ENCODE results near the gene DISC1. TPM values are rescaled to one million over a fixed set of nuclear protein-coding genes. Genes with fewer than 3 reads are reported as not detected.
"Not testable (repeated sequence)": the region's sequence is repeated elsewhere in the genome, so short reads cannot be mapped to it uniquely, and the experiment has no call there.

DISC1 gene
- total RNA-seq, 1 donor from 2014 or later: 5.3 TPM

DNA sequence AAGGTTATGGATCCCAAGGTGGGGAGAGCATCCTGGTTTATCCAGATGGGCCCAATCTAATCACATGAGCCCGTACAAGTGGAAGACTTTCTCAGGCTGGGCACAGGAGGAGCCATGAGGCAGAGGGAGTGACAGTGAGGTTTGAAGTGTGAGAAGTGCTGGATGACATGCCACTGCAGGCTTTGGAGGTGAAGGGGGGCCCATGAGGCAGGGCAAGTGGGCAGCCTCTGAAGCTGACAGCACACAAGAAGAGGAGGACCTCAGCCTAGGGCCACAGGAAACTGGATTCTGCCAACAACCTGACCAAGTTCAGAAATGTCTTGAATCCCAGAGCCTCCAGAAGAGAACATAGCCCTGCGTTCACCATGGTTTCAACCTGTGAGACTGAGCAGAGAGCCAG is 311.6 kb downstream of the DISC1 start:
- FAIRE-seq: no peak

DNA sequence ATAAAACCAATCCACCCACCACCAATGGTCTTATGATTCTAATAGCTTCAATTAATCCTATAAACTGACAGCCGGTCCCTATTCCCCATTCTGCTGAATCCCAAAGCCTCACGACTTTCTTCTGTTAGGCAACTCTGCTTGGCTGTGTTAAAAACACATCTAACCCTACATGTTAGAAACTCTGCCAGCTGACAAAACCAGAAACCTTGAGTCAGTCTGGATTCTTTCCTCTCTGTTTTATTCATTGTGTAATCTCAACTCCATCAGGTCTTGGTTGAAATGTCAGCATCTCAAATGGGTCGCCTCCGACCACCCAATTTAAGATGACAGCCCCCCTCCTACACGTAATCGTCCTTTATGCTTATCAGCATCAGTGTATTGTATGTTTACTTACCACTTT is 312.1 kb downstream of the DISC1 start:
- DNase-seq (ENCODE audit: low spot score in 2 of 2) (no peak), FAIRE-seq (no peak)

More for the DNA sequence above, 311.6 kb downstream of the DISC1 start:
- no peak for DNase-seq (ENCODE audit: low spot score in 2 of 2)

- FAIRE-seq: no peak
- no peak for DNase-seq (ENCODE audit: low spot score in 2 of 2)
Measured at GRCh38 chr1:231939118-231939517, 312.5 kb downstream of the DISC1 start.

- no peak for FAIRE-seq
- DNase-seq (ENCODE audit: low spot score in 2 of 2): no peak
Measured at GRCh38 chr1:231940116-231940515, 313.5 kb downstream of the DISC1 start.

DNA sequence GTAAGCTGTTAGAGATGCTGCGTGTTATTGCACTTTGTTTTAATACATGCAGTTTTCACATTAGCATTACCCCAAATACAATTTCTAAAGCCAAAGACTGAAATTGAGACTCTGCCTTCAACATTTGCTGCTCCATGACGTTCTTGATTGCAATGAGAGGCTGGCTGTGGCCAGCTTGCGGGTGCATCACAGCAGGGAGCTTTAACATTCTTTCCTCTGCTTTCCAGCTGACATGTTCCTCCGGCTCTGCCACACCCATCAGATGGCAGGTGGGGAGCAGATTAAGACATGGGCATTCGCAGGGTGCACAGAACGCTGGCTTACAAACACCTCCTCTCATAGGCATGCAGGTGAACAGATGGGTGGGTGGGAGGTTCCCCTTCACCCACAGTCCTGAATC is 314.1 kb downstream of the DISC1 start:
- DNase-seq (ENCODE audit: low spot score in 2 of 2): no peak
- FAIRE-seq: no peak

DNA sequence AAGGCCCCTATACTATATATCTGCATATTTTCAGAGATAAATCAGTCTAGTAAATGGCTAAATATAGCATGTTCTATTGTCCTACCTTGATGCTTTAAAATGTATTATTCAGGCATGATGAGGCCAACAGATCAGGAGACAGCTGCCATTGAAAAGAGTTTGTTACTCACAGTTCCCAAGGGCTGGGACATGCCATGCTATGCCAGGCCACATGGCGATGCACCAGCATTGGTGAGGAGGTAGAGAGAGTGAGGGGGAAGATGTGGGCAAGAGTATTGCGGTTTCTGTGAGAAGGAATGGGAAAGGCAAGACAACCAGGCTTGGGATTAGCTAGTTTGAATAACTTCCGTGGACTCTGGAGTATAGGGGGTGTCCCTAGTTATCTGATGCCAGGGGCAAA is 316.5 kb downstream of the DISC1 start:
- DNase-seq (ENCODE audit: low spot score in 2 of 2): no peak
- no peak for FAIRE-seq

- not testable (repeated sequence) for FAIRE-seq; DNase-seq (ENCODE audit: low spot score in 2 of 2)
Measured at GRCh38 chr1:231948102-231948501, 321.5 kb downstream of the DISC1 start.

- FAIRE-seq (no peak), DNase-seq (ENCODE audit: low spot score in 2 of 2) (no peak)
Measured at GRCh38 chr1:231949277-231950091, 322.9 kb downstream of the DISC1 start.

DNA sequence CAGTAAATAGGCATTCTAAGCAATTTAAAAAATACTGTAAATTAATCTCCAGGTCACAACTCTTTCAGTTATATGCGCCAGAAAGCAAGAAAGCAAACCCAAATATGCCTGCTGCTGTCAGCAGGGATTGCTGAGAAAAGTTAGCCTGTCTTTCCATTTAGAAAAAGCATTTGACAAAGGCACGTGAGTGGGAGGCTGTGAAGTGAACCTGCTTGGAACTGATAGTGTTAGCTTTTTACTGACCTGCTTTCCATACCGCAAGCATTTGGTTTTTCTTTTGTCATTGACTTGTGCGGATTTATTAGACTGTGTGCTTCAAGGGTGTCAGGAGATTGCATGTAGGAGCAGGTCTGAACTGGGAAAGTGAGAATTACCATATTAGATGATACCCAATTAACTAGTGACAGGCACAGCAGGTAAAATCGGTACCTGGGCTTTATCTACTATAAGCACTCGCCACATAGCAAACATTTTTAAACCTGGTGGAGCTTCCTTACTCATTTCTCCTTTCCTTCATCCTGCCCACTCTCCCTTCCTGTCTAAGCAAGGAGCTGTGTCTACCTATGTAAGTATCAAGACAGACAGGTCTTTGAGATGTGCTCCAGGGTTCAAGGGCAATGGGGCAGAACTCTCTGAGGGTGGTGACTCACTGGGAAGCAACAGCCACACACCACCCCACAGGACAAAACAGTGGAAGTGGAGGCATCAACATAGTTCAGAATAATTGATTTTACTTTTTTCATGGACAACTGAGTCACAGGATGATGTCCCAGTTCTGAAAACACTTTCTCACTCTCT is 323.9 kb downstream of the DISC1 start:
- DNase-seq (ENCODE audit: low spot score in 2 of 2): no peak

DNA sequence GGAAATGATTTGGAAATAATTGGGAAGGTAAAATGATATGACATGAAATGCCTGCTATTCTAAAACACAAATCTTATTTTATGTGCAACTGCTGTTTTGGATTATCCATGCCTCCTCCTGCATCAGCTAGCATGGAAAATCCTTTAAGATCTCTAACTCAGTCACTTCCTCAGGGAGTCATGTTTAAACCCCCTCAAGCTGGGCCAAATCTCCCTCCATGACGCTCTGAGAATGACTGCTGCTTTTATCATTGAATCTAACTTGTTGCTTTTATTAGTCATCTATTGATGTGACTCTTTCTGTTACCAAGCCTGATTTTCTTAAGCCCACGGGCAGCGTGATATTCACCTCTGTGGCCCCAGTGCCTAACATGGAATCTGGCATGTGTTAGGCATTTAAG is 324.8 kb downstream of the DISC1 start:
- no peak for DNase-seq (ENCODE audit: low spot score in 2 of 2)
- no peak for FAIRE-seq

More for the DNA sequence above, 323.9 kb downstream of the DISC1 start:
- FAIRE-seq: no peak

DNA sequence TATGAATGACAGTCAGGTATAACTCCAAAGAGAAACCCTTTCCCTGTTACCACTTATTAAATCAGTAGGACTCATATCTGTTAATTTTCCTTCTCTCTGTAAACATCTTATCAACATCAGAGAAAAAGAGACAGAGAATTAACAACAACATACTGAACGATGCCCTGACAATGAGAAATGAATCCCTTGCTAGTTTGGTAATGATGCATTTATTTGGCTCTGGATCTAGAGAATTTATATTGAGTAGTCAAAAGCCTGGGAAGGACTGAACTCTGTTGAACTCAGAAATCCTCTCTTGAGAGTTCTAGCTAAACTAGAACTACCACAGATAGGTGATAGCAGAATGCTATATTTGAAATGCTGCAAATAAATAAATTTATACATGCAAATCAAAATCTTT is 325.6 kb downstream of the DISC1 start:
- DNase-seq (ENCODE audit: low spot score in 2 of 2): no peak
- no peak for FAIRE-seq

- no peak for FAIRE-seq
- no peak for DNase-seq (ENCODE audit: low spot score in 2 of 2)
Measured at GRCh38 chr1:231953660-231954059, 327.1 kb downstream of the DISC1 start.

DNA sequence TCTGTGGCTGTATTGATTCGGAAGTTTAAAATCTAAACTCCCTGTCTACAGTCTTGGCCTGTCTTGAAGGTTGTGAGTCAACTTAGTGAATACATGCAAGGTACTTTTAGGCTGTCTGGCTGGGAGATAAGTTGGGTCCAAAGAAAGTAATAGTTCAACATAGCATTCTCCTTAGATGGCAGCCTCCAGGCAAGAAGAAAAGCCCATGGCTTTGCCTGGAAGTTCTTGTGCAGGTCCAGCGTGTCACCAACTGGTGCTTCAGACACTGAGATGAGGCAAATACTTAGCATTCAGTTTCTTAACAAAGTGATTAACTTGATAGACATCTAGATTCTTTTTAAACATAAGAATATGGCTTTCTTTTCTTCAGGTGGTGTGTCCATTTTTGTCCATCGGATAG is 328.2 kb downstream of the DISC1 start:
- FAIRE-seq: no peak
- no peak for DNase-seq (ENCODE audit: low spot score in 2 of 2)

DNA sequence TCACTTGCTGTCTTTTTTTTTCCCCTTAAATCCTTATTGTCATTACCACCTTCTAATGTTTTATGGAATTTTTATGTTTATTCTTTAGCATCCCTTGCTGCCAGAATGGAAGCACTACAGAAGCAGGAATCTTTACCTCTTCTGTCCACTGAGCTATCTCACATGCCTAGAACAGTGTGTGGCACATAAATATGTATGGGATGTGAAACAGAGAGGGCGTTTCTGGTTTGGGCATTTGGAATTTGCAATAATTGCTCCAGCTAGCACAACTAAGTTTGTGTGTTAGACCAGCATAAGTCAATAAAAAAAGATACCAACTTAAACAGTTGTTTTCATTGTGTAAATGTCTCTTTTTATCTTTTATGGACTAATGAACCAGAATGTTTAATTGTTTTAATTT is 330.8 kb downstream of the DISC1 start:
- FAIRE-seq: no peak

GRCh38 chr1:231958448-231958847 is 331.9 kb downstream of the DISC1 start:
- no peak for FAIRE-seq
- DNase-seq (ENCODE audit: low spot score in 2 of 2): no peak

More for the DNA sequence above, 330.8 kb downstream of the DISC1 start:
- DNase-seq (ENCODE audit: low spot score in 2 of 2): no peak

GRCh38 chr1:231959225-231959884 is 332.8 kb downstream of the DISC1 start:
- DNase-seq (ENCODE audit: low spot score in 2 of 2) (no peak), FAIRE-seq (no peak)

- FAIRE-seq; DNase-seq (ENCODE audit: low spot score in 2 of 2): not testable (repeated sequence)
Measured at GRCh38 chr1:231961801-231962200, 335.2 kb downstream of the DISC1 start.

GRCh38 chr1:231962636-231963035 is 336.0 kb downstream of the DISC1 start:
- no peak for FAIRE-seq
- DNase-seq (ENCODE audit: low spot score in 2 of 2): no peak

GRCh38 chr1:231964241-231964640 is 337.7 kb downstream of the DISC1 start:
- DNase-seq (ENCODE audit: low spot score in 2 of 2) (no peak), FAIRE-seq (no peak)

GRCh38 chr1:231964961-231965360 is 338.4 kb downstream of the DISC1 start:
- DNase-seq (ENCODE audit: low spot score in 2 of 2) (no peak), FAIRE-seq (no peak)

GRCh38 chr1:231965615-231966014 is 339.0 kb downstream of the DISC1 start:
- DNase-seq (ENCODE audit: low spot score in 2 of 2): no peak
- no peak for FAIRE-seq

Measured in frontal cortex (tissue), 4 donors.